C4-2B (cell line): ENCODE measurements around the gene TMEM167B.
"Not testable (repeated sequence)": the region's sequence is repeated elsewhere in the genome, so short reads cannot be mapped to it uniquely, and the experiment has no call there.

Experiments
- CTCF ChIP-seq: fragments of 450-650 bp; conservative IDR thresholded peaks from 2 replicates; pipeline ENCODE4 v1.5.1; 2017; ENCODE audit warnings: mild to moderate bottlenecking
- ZFX ChIP-seq: fragments of 450-650 bp; IDR thresholded peaks from 2 replicates; pipeline ENCODE4 v1.6.1; 2017

- TF ChIP-seq CTCF, ZFX: not testable (repeated sequence)
Measured at GRCh38 chr1:109142725-109143124, 52.2 kb downstream of the TMEM167B start.
